Stimulated activated CD8-positive, alpha-beta memory T cell treated with anti-CD3 and anti-CD28 coated beads, Interleukin-15, amount 100 ng/mL, for 24 hours (primary cell): ENCODE measurements around the gene CLDN19.

Source experiments
- DNase-seq: peaks from one replicate; pipeline ENCODE4 v3.0.0-alpha.2; 2020; ENCODE audit warnings: low read depth

The CLDN19 gene

GRCh38 chr1:42739753-42740700 is at the start of gene CLDN19:
TSS of gene CLDN19 (minus strand) at chr1:42740236. CDS start at chr1:42740063, 173 bp downstream.
- DNase-seq: no peak

- no peak for DNase-seq
These were observed 48.0 kb upstream of the CLDN19 start for GRCh38 chr1:42788021-42788420.

- DNase-seq: no peak
These were observed 46.1 kb upstream of the CLDN19 start for GRCh38 chr1:42786097-42786496.

GRCh38 chr1:42784946-42785693 is 45.1 kb upstream of the CLDN19 start, which contains the start of gene TMEM269:
TSS of gene TMEM269 (plus strand) at chr1:42784991. CDS start at chr1:42789894, 4,903 bp downstream.
- no peak for DNase-seq

GRCh38 chr1:42784547-42784945 is 44.5 kb upstream of the CLDN19 start:
- no peak for DNase-seq

- no peak for DNase-seq
These were observed 43.1 kb upstream of the CLDN19 start for GRCh38 chr1:42783092-42783491.

- DNase-seq: no peak
These were observed 40.1 kb upstream of the CLDN19 start for GRCh38 chr1:42780176-42780575.

GRCh38 chr1:42779725-42780124 is 39.7 kb upstream of the CLDN19 start:
- no peak for DNase-seq

GRCh38 chr1:42777852-42778251 is 37.8 kb upstream of the CLDN19 start:
- no peak for DNase-seq

GRCh38 chr1:42776502-42776901 is 36.5 kb upstream of the CLDN19 start:
- DNase-seq: no peak

- no peak for DNase-seq
These were observed 35.0 kb upstream of the CLDN19 start for GRCh38 chr1:42774928-42775526.

- no peak for DNase-seq
These were observed 33.4 kb upstream of the CLDN19 start for GRCh38 chr1:42773420-42773819.

GRCh38 chr1:42769811-42770210 is 29.8 kb upstream of the CLDN19 start:
- DNase-seq: no peak

GRCh38 chr1:42768172-42768571 is 28.1 kb upstream of the CLDN19 start:
- DNase-seq: no peak

- peak; percentile 20 for DNase-seq
These were observed 27.5 kb upstream of the CLDN19 start for GRCh38 chr1:42767510-42768000.

- DNase-seq: peak; percentile 98
These were observed 26.9 kb upstream of the CLDN19 start, which contains the start of the genes C1orf50 and P3H1 for GRCh38 chr1:42766741-42767509. TSS of gene C1orf50 (plus strand) at chr1:42767249. CDS start at chr1:42767312, 63 bp downstream. TSS of gene P3H1 (minus strand) at chr1:42767028. CDS start at chr1:42766971, 57 bp downstream.

GRCh38 chr1:42765832-42766740 is 26.1 kb upstream of the CLDN19 start:
- peak; percentile 21 for DNase-seq

GRCh38 chr1:42765269-42765668 is 25.2 kb upstream of the CLDN19 start:
- DNase-seq: no peak

GRCh38 chr1:42762269-42762668 is 22.2 kb upstream of the CLDN19 start:
- no peak for DNase-seq

- no peak for DNase-seq
These were observed 21.5 kb upstream of the CLDN19 start for GRCh38 chr1:42761567-42761966.
